ENCODE measurements around the gene PBX3. TPM values are rescaled to one million over a fixed set of nuclear protein-coding genes. Genes with fewer than 3 reads are reported as not detected.
"Not testable (repeated sequence)": the region's sequence is repeated elsewhere in the genome, so short reads cannot be mapped to it uniquely, and the experiment has no call there.

Gene PBX3
- total RNA-seq, 2 experiments from 2014 or later = 25.3 to 30.8 TPM

- DNase-seq (no peak), ATAC-seq (ENCODE audit: poor library complexity) (no peak)
- H3K27me3 ChIP-seq (ENCODE audit: control insufficient read depth in 1 of 2, insufficient read depth in 2 of 2, low read length in 2 of 2) = no peaks in the 10 kb centered on the region
- ChIA-PET CTCF (no interaction called here), POLR2A (no interaction called here)
- peaks cover 5% of the 10 kb centered on the region for H3K9me3 Mint-ChIP-seq
- TF ChIP-seq, protein P1, sequence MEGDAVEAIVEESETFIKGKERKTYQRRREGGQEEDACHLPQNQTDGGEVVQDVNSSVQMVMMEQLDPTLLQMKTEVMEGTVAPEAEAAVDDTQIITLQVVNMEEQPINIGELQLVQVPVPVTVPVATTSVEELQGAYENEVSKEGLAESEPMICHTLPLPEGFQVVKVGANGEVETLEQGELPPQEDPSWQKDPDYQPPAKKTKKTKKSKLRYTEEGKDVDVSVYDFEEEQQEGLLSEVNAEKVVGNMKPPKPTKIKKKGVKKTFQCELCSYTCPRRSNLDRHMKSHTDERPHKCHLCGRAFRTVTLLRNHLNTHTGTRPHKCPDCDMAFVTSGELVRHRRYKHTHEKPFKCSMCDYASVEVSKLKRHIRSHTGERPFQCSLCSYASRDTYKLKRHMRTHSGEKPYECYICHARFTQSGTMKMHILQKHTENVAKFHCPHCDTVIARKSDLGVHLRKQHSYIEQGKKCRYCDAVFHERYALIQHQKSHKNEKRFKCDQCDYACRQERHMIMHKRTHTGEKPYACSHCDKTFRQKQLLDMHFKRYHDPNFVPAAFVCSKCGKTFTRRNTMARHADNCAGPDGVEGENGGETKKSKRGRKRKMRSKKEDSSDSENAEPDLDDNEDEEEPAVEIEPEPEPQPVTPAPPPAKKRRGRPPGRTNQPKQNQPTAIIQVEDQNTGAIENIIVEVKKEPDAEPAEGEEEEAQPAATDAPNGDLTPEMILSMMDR (IDR thresholded peaks at IDR 0.05) = no peak
- peaks cover under 1% of the 10 kb centered on the region for H3K4me1 Mint-ChIP-seq (ENCODE audit: low read depth)
- no peak overlapping the region for H3K27ac ChIP-seq (ENCODE audit: low read depth in 1 of 2, low read length in 2 of 2)
- H3K27me3 Mint-ChIP-seq = no peaks in the 10 kb centered on the region
- H3K4me3 Mint-ChIP-seq = no peak overlapping the region
- no peaks in the 10 kb centered on the region for H3K9me3 ChIP-seq (ENCODE audit: control insufficient read depth in 1 of 2, insufficient read depth in 1 of 2, low read length in 2 of 2)
- H3K36me3 Mint-ChIP-seq (ENCODE audit: low read depth) = no peaks in the 10 kb centered on the region
- no peaks in the 10 kb centered on the region for H3K36me3 ChIP-seq (ENCODE audit: insufficient read depth, low read length)
- no peaks in the 10 kb centered on the region for H3K4me1 ChIP-seq (ENCODE audit: insufficient read depth, low read length)
- intact Hi-C loops (cut with DNase I, micrococcal nuclease) = no loop called here
- H3K27ac Mint-ChIP-seq = no peak overlapping the region
- no peak overlapping the region for H3K4me3 ChIP-seq (ENCODE audit: low read length)
Measured at GRCh38 chr9:125772740-125773139, 25.6 kb downstream of the PBX3 start.

GRCh38 chr9:125774106-125774505 lies 26.9 kb downstream of the PBX3 start:
- Mint-ChIP-seq H3K36me3 (ENCODE audit: low read depth) (no peaks in the 10 kb centered on the region), H3K4me3 (no peak overlapping the region), H3K4me1 (ENCODE audit: low read depth) (no peaks in the 10 kb centered on the region), H3K27me3 (no peaks in the 10 kb centered on the region), H3K9me3 (peaks cover 5% of the 10 kb centered on the region), H3K27ac (no peak overlapping the region)
- ChIA-PET CTCF (no interaction called here), POLR2A (no interaction called here)
- TF ChIP-seq, protein P1 (IDR thresholded peaks at IDR 0.05) = no peak
- H3K9me3 ChIP-seq (ENCODE audit: control insufficient read depth in 1 of 2, insufficient read depth in 1 of 2, low read length in 2 of 2) = no peaks in the 10 kb centered on the region
- no peak overlapping the region for H3K4me3 ChIP-seq (ENCODE audit: low read length)
- DNase-seq (no peak), ATAC-seq (ENCODE audit: poor library complexity) (no peak)
- H3K36me3 ChIP-seq (ENCODE audit: insufficient read depth, low read length) = no peaks in the 10 kb centered on the region
- no peaks in the 10 kb centered on the region for H3K27me3 ChIP-seq (ENCODE audit: control insufficient read depth in 1 of 2, insufficient read depth in 2 of 2, low read length in 2 of 2)
- H3K4me1 ChIP-seq (ENCODE audit: insufficient read depth, low read length) = no peaks in the 10 kb centered on the region
- no peak overlapping the region for H3K27ac ChIP-seq (ENCODE audit: low read depth in 1 of 2, low read length in 2 of 2)
- intact Hi-C loops (cut with DNase I, micrococcal nuclease) = no loop called here

GRCh38 chr9:125776789-125777188 lies 29.6 kb downstream of the PBX3 start:
- ATAC-seq (ENCODE audit: poor library complexity); H3K4me1 ChIP-seq (ENCODE audit: insufficient read depth, low read length); H3K27ac ChIP-seq (ENCODE audit: low read depth in 1 of 2, low read length in 2 of 2); intact Hi-C loops (cut with DNase I, micrococcal nuclease); H3K9me3 ChIP-seq (ENCODE audit: control insufficient read depth in 1 of 2, insufficient read depth in 1 of 2, low read length in 2 of 2); H3K4me3 Mint-ChIP-seq; H3K36me3 Mint-ChIP-seq (ENCODE audit: low read depth); H3K27ac Mint-ChIP-seq; POLR2A ChIA-PET; H3K9me3 Mint-ChIP-seq; DNase-seq; H3K4me3 ChIP-seq (ENCODE audit: low read length); H3K27me3 ChIP-seq (ENCODE audit: control insufficient read depth in 1 of 2, insufficient read depth in 2 of 2, low read length in 2 of 2); H3K27me3 Mint-ChIP-seq; H3K4me1 Mint-ChIP-seq (ENCODE audit: low read depth); H3K36me3 ChIP-seq (ENCODE audit: insufficient read depth, low read length): not testable (repeated sequence)
- CTCF ChIA-PET = interaction anchor here (0.7 kb wide), 1 partner anchor 22 kb away, joined by 3 read pairs; no protein-coding TSS in a partner anchor

GRCh38 chr9:125778538-125779219 lies 31.5 kb downstream of the PBX3 start:
- H3K27me3 Mint-ChIP-seq; intact Hi-C loops (cut with DNase I, micrococcal nuclease); CTCF ChIA-PET; H3K4me3 ChIP-seq (ENCODE audit: low read length); H3K4me1 ChIP-seq (ENCODE audit: insufficient read depth, low read length); H3K27ac ChIP-seq (ENCODE audit: low read depth in 1 of 2, low read length in 2 of 2); POLR2A ChIA-PET; ATAC-seq (ENCODE audit: poor library complexity); H3K4me3 Mint-ChIP-seq; H3K36me3 ChIP-seq (ENCODE audit: insufficient read depth, low read length); DNase-seq; H3K36me3 Mint-ChIP-seq (ENCODE audit: low read depth); H3K4me1 Mint-ChIP-seq (ENCODE audit: low read depth); H3K9me3 Mint-ChIP-seq; H3K27ac Mint-ChIP-seq; H3K27me3 ChIP-seq (ENCODE audit: control insufficient read depth in 1 of 2, insufficient read depth in 2 of 2, low read length in 2 of 2); H3K9me3 ChIP-seq (ENCODE audit: control insufficient read depth in 1 of 2, insufficient read depth in 1 of 2, low read length in 2 of 2): not testable (repeated sequence)

- H3K36me3 ChIP-seq (ENCODE audit: insufficient read depth, low read length); H3K36me3 Mint-ChIP-seq (ENCODE audit: low read depth); H3K4me1 ChIP-seq (ENCODE audit: insufficient read depth, low read length); H3K27ac ChIP-seq (ENCODE audit: low read depth in 1 of 2, low read length in 2 of 2); CTCF ChIA-PET; intact Hi-C loops (cut with DNase I, micrococcal nuclease); H3K9me3 Mint-ChIP-seq; H3K27me3 Mint-ChIP-seq; H3K4me3 ChIP-seq (ENCODE audit: low read length); DNase-seq; H3K9me3 ChIP-seq (ENCODE audit: control insufficient read depth in 1 of 2, insufficient read depth in 1 of 2, low read length in 2 of 2); H3K27ac Mint-ChIP-seq; H3K27me3 ChIP-seq (ENCODE audit: control insufficient read depth in 1 of 2, insufficient read depth in 2 of 2, low read length in 2 of 2); POLR2A ChIA-PET; H3K4me3 Mint-ChIP-seq; H3K4me1 Mint-ChIP-seq (ENCODE audit: low read depth); ATAC-seq (ENCODE audit: poor library complexity): not testable (repeated sequence)
Measured at GRCh38 chr9:125779220-125779565, 32.0 kb downstream of the PBX3 start.

Data from CD4-positive, alpha-beta T cell (primary cell).